Measurements from ENCODE around the gene MINPP1.

- TF ChIP-seq CTCF (conservative IDR thresholded peaks at IDR 0.05; ENCODE audit: low read depth, low read length) (no peak), RFX5 (IDR thresholded peaks at IDR 0.05; ENCODE audit: low read depth, low read length) (no peak)
Measured at GRCh38 chr10:87550741-87551140, 46.0 kb downstream of the MINPP1 start.
